Measurements from ENCODE around the gene CFAP52.

DNA sequence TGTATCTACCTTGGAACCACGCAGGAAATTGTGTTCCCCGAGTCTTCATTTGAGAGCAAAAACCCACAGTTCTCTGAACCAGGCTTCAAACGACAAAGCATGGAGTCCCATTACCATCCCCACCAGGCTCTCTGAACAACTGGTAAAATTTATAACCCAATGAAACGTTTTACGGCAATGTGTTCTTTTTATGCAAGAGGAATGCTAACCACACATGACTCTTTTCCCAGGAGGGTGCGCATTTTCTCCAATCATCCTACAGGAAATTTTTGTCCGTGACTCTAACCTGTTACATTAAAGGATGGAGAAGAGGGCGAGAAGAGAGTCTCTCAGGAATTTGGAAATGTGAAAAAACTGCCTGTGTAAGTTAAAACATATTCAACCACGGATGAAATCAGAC is 18.6 kb upstream of the CFAP52 start:
- TF ChIP-seq, protein P1, sequence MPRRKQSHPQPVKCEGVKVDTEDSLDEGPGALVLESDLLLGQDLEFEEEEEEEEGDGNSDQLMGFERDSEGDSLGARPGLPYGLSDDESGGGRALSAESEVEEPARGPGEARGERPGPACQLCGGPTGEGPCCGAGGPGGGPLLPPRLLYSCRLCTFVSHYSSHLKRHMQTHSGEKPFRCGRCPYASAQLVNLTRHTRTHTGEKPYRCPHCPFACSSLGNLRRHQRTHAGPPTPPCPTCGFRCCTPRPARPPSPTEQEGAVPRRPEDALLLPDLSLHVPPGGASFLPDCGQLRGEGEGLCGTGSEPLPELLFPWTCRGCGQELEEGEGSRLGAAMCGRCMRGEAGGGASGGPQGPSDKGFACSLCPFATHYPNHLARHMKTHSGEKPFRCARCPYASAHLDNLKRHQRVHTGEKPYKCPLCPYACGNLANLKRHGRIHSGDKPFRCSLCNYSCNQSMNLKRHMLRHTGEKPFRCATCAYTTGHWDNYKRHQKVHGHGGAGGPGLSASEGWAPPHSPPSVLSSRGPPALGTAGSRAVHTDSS (CRISPR knock-in tag; conservative IDR thresholded peaks at IDR 0.05) = no peak
- TF ChIP-seq RNF2 (conservative IDR thresholded peaks at IDR 0.05; ENCODE audit: low read depth) = no peak
